Suppressor macrophage (primary cell): ENCODE results near the gene GAPT.
"Not testable (repeated sequence)": the region's sequence is repeated elsewhere in the genome, so short reads cannot be mapped to it uniquely, and the experiment has no call there.

ENCODE experiments used
- DNase-seq, 4 experiments: peaks; one replicate each; pipeline ENCODE4 v3.0.0-alpha.2; 2020 to 2022

The GAPT gene

GRCh38 chr5:58505502-58505901 lies 14.3 kb downstream of the GAPT start:
- peak in 2 of 4 experiments; percentile 14 to 33 for DNase-seq

DNA sequence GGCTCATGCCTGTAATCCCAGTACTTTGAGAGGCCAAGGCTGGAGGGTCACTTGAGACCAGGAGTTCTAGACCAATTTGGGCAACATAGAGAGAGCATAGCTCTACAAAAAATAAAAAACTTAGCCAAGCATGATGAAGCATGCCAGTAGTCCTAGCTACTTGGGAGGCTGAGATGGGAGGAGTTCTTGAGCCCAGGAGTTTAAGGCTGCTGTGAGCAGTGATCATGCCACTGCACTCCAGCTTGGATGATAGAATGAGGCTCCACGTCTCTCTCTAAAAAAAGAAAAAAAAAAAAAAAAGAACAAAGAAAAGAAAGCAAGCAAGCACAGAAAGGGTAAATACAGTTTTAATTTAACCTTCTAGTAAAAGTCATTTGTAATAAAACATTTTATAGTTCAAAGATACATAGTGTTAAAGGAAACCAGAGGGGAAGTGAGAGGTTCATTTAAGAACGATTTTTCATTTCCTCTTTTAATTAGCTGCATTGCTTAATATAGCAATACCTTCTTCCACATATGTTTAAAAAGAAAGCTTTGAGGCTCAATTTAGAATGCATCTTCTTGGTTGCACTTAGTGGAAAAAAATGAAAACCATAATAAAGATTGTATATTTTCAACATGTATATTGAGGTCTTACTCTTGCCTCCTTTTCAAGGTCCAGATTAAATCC lies 14.9 kb downstream of the GAPT start:
- DNase-seq, result peak in 2 of 4 experiments; percentile 49 to 59

DNA sequence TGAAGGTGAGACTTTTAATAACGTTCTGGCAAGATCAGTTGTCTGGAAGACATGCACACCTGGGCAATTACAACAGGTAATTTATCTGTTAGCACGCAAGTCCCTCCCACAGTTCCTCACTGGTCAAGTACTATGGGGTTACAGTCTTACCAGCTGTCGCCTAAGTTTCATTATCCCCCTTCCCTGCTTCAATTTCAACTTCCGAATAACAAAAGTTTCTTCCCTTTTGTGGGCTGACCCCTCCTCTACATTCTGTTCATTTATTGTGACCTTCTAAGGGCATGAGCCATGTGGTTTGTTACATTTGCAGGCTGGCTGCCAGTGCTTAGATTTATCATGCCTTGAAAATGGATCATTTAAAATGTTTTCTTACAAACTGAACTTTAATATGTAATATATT lies 16.5 kb downstream of the GAPT start:
- DNase-seq, result peak in 3 of 4 experiments; percentile 5 to 31 (median 25)

DNA sequence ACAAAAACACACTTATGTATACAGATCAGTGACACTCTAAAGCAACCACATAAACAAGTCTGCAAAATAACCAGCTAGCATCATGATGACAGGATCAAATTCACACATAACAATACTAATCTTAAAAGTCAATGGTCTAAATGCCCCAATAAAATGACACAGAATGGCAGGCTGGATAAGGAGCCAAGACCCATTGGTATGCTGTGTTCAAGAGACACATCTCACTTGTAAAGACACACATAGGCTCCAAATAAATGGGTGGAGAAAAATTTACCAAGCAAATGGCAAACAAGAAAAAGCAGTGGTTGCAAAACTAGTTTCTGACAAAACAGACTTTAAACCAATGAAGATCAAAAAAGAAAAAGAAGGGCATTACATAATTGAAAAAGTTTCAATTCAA lies 26.0 kb downstream of the GAPT start:
- DNase-seq, result no peak

DNA sequence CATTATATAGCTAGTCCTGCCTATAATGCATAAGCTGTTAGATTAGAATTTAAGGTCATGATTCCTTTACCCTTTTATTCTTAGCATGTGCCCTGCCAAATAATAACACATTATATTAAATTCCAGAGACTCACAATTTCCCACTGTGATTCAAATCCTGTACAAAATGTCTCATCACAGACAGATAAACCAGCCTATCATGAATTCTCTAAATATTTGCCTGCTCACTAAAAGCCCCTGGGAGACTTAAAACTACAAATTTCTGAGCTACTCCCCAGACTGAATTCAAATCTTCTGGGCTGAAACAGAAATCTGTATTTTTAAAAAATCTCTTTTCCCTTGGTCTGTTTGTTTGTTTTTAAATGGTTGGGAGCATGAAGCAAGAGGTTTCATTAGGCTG lies 32.7 kb downstream of the GAPT start:
- DNase-seq, result no peak

DNA sequence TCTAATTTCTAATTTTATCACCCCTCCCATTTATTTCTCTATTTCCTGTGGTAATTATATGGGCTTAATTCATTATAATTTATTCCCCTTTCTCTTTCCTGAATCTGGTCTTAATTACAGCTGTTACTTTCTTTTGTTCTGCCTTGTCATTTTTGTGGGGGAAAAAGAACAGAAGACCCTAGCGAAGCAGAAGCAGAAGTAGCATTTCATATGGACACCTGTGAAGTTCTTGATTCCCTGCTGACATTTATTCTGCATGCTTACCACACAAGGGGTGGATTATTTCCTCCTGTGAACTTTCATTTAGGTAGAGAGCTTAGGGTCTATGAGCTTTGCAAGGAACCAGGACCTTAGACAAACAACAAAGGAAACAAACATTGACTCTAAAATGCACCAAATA lies 33.3 kb downstream of the GAPT start:
- DNase-seq, result no peak

DNA sequence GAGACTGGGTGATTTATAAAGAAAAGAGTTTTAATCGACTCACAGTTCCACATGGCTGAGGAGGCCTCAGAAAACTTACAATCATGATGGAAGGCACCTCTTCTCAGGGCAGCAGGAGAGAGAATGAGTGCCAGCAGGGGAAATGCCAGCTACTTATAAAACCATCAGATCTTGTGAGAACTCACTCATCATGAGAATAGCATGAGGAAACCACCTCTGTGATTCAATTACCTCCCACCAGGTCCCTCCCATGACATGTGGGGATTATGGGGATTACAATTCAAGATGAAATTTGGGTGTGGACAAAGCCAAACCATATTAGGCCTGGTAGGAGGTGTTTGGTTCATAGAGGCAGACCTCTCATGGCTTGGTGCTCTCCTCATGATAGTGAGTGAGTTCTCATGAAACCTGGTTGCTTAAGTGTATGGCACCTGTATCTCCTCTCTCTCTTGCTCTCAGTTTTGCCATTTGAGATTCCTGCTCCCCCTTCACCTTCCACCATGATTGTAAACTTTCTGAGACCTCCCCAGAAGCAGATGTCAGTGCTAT lies 39.8 kb downstream of the GAPT start:
- DNase-seq, result no peak

GRCh38 chr5:58541935-58542334 lies 50.7 kb downstream of the GAPT start:
- not testable (repeated sequence) for DNase-seq

- no peak for DNase-seq
These were observed 51.5 kb downstream of the GAPT start for GRCh38 chr5:58542709-58543108.

GRCh38 chr5:58543723-58544122 lies 52.5 kb downstream of the GAPT start:
- peak in 1 of 4 experiments; percentile 36 for DNase-seq

DNA sequence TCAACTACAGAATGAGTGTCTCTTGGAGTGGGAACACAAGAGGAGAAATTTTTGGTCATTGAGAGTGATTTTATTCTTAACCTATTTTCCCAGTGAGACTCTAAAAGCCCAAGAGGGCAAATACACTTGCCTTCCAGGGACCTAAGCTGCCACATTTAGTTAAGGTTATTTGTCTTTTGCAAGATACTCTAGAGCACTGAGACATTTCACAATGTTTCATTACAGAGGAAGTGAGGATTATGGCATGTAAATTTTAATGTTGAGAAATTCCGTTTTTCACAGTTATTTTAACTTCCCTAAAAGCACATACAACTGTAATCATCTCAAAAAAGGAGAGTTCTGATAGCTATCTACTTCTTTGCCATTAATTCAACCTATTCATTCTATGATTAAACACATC lies 53.0 kb downstream of the GAPT start:
- peak; percentile 34 to 91 (median 67) for DNase-seq

DNA sequence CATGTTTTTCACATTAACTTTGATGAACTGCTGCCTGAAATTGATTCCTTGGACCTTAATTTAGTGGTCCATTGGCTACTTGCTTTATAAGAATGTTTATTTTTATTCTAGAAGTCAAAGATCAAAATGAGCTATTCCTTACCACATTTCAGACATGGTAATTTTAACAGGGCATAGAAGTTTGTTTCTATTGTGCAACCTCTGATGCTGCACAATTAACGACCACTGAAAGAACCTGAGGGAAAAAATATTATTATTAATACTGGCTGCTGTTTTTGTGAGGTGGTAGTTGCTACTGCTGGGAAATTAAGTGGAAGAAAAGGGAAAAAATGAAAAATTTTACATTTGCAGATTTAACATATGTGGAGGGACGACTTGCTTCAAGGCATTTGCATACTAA lies 53.7 kb downstream of the GAPT start:
- no peak for DNase-seq

DNA sequence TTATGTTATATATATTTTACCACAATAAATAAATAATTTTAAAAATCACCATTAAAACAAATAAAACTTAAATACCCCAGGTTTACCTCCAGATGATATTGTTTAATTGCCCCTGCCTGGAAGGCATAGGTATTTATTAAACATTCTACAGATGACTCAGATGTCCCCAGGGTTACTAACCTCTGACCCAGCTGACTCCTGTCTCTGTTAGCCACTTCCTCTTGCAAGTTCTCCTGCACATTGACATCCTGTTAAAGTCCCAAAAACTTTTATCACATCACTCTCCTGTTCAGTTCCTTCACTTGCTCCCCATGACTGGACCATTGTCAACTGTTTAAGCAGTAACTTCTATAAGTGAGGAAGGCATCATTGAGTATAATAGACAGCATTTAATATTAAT lies 54.7 kb downstream of the GAPT start:
- peak; percentile 37 to 70 (median 58) for DNase-seq
